Thoracic aorta (tissue), 2 donors: ENCODE data around the gene SIL1. TPM values are rescaled to one million over a fixed set of nuclear protein-coding genes. Genes with fewer than 3 reads are reported as not detected.

Experiments
- ATAC-seq: fragments of 150-250 bp; one replicate; pipeline ENCODE4 v1.8.0; 2017; ENCODE audit warnings: low read depth; ENCODE audit not compliant: insufficient number of reproducible peaks, low FRiP score
- DNase-seq: peaks from one replicate; pipeline ENCODE4 v3.0.0-alpha.2; 2020; ENCODE audit warnings: low spot score
- H3K27ac ChIP-seq, 2 donors: fragments of 200-600 bp; sonication (generic); 1 replicate in 1 of 2; 2 replicates in 1 of 2; pipeline ENCODE4 v1.5.1; 2016; ENCODE audit warnings: mild to moderate bottlenecking in 2 of 2, moderate library complexity in 2 of 2
- H3K27me3 ChIP-seq: fragments of 200-600 bp; sonication (generic); replicated peaks from 2 replicates; pipeline ENCODE4 v1.6.0; 2016; ENCODE audit warnings: mild to moderate bottlenecking; ENCODE audit not compliant: insufficient read depth
- H3K36me3 ChIP-seq: fragments of 200-600 bp; sonication (generic); one replicate; pipeline ENCODE4 v1.5.1; 2016
- H3K4me1 ChIP-seq, 2 donors: fragments of 200-600 bp; sonication (generic); 1 replicate in 1 of 2; 2 replicates in 1 of 2; pipeline versions ENCODE4 v1.5.1 to v1.6.0; 2016; ENCODE audit warnings: low read depth in 2 of 2, mild to moderate bottlenecking in 1 of 2; ENCODE audit not compliant: control insufficient read depth in 1 of 2
- H3K4me3 ChIP-seq: fragments of 200-600 bp; sonication (generic); 2 replicates; pipeline ENCODE4 v1.5.1; 2016; ENCODE audit warnings: mild to moderate bottlenecking
- H3K9me3 ChIP-seq: fragments of 200-600 bp; sonication (generic); 2 replicates; pipeline ENCODE4 v1.5.1; 2016
- total RNA-seq, 2 donors: library from RNA; depleted of rRNA; stranded (reverse); fragments of >200 nt; gene quantifications; one replicate each; pipeline versions ENCODE4 v1.1.0 to v1.2.3, GENCODE V29; 2016
- TF ChIP-seq, protein P1 (sequence below): fragments of 200-600 bp; sonication (generic); IDR thresholded peaks from one replicate; pipeline ENCODE4 v1.5.1; 2019; ENCODE audit warnings: antibody characterized with exemption

SIL1 gene
- total RNA-seq, 2 donors from 2014 or later: 33.1 to 41.2 TPM

DNA sequence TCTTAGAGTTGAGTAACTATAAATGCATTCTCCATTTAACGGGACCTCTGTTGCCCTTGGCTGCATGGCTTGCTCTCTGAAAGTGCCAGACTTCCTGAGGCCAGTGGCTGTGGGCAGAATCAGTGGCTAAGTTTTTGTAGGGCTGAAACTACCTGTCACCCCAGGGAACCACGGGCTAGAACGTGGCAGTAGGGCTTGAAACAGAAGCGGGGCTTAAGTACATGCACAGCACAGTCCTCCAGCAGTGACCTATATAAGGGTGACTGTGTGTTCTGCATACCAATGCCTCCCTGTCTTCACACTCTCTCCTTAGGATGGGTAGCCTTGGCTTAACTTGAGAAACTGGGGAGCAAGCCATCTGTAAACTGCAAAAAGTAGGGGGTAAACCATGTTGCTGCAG is 279.5 kb downstream of the SIL1 start:
- ATAC-seq (no peak), DNase-seq (no peak)
- TF ChIP-seq, protein P1, sequence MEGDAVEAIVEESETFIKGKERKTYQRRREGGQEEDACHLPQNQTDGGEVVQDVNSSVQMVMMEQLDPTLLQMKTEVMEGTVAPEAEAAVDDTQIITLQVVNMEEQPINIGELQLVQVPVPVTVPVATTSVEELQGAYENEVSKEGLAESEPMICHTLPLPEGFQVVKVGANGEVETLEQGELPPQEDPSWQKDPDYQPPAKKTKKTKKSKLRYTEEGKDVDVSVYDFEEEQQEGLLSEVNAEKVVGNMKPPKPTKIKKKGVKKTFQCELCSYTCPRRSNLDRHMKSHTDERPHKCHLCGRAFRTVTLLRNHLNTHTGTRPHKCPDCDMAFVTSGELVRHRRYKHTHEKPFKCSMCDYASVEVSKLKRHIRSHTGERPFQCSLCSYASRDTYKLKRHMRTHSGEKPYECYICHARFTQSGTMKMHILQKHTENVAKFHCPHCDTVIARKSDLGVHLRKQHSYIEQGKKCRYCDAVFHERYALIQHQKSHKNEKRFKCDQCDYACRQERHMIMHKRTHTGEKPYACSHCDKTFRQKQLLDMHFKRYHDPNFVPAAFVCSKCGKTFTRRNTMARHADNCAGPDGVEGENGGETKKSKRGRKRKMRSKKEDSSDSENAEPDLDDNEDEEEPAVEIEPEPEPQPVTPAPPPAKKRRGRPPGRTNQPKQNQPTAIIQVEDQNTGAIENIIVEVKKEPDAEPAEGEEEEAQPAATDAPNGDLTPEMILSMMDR: no peak
- Histone ChIP-seq H3K4me3 (no peak overlapping the region), H3K27ac (no peak overlapping the region), H3K36me3 (no peaks in the 10 kb centered on the region), H3K4me1 (peaks cover 10 to 38% of the 10 kb centered on the region in 2 donors), H3K9me3 (no peaks in the 10 kb centered on the region), H3K27me3 (no peaks in the 10 kb centered on the region)

DNA sequence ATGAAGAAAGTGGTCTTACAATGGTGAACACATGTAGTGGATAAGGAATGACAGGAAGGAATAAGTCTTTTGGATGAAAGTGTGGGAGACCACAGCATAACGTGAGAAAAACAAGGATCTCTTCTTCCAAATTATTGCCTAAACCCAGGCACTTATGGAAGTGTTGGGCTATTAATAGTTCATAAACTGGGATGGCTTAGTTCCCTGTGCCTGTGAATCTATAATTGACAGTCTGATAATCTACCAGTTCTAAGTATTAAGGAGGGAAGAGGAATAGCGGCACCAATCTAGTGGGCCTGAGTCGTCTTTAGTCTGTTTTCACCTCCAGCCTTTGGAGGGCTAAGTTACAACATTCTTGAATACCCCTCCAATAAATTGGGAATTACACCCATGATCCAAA is 283.8 kb downstream of the SIL1 start:
- Histone ChIP-seq H3K9me3 (no peaks in the 10 kb centered on the region), H3K36me3 (peaks cover 9% of the 10 kb centered on the region), H3K27me3 (no peaks in the 10 kb centered on the region), H3K27ac (no peak overlapping the region), H3K4me3 (no peak overlapping the region), H3K4me1 (peaks cover 0 to 21% of the 10 kb centered on the region in 2 donors)
- DNase-seq: no peak
- TF ChIP-seq, protein P1: no peak
- no peak for ATAC-seq

DNA sequence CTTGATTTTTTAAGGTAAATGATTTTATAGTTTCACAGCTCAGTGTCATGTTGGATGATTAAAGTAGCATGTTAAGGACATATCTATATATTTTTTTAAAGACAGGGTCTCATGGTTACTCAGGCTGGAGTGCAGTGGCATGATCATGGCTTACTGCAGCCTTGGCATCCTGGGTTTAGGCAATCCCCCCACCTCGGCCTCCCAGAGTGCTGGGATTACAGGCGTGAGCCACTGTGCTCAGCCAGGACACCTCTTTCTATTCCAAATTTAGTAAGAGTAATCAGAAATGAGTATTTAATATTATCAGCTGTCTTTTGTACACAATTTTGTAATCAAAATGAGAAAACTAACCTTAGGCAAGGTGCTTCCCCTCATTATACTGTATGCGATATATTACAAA is 284.4 kb downstream of the SIL1 start:
- no peak for ATAC-seq
- Histone ChIP-seq H3K27ac (no peak overlapping the region), H3K4me1 (peaks cover 0 to 15% of the 10 kb centered on the region in 2 donors), H3K27me3 (no peaks in the 10 kb centered on the region), H3K9me3 (no peaks in the 10 kb centered on the region), H3K36me3 (peaks cover 12% of the 10 kb centered on the region), H3K4me3 (no peak overlapping the region)
- TF ChIP-seq, protein P1: no peak
- no peak for DNase-seq

DNA sequence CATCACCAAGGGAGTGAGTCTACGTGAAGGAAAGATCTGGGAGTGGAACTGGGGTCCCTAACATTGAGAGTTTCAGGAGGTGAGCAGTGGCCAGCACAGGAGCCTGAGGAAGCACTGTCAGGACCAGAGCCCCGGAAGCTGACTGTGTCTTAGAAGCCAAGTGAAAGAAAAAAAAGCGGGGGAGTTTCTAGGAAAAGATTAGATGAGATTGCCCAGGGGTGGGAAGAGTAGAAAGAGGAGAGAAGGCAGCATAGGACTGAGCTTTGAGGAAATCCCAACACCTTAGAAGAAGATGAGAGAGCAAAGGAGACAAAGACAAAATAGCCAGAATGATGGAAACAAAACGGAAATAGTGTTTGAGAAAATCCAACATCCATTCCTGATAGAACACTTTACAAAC is 286.1 kb downstream of the SIL1 start:
- no peak overlapping the region for H3K27ac ChIP-seq
- no peak overlapping the region for H3K4me3 ChIP-seq
- peaks cover 13% of the 10 kb centered on the region for H3K36me3 ChIP-seq
- TF ChIP-seq, protein P1: no peak
- no peaks in the 10 kb centered on the region for H3K9me3 ChIP-seq
- DNase-seq (no peak), ATAC-seq (no peak)
- H3K4me1 ChIP-seq: peaks cover 0 to 8% of the 10 kb centered on the region in 2 donors
- H3K27me3 ChIP-seq: no peaks in the 10 kb centered on the region

DNA sequence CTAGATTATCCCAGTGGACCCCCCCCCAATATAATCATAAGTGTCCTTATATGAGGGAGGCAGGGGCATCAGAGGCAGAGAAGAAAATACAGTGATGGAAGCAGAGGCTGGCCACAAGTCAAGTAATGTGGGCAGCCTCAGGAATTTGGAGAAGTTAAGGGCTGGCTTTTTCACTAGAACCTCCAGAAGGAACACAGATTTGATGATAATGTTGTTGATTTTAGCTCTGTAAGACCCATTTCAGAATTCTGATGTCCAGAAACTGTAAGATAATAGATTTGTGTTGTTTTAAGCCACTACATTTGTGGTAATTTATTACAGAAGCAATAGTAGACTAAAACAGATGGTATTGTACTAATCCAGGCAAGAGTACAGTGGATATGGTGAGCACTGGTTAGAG is 286.7 kb downstream of the SIL1 start:
- ATAC-seq: no peak
- DNase-seq: no peak
- Histone ChIP-seq H3K4me3 (no peak overlapping the region), H3K36me3 (peaks cover 19% of the 10 kb centered on the region), H3K27ac (no peak overlapping the region), H3K4me1 (peaks cover 0 to 8% of the 10 kb centered on the region in 2 donors), H3K27me3 (no peaks in the 10 kb centered on the region), H3K9me3 (no peaks in the 10 kb centered on the region)
- TF ChIP-seq, protein P1: no peak
